Tibial artery (tissue), 4 donors: Measurements from ENCODE around the gene ZNF444.

Experiments used
- DNase-seq, 2 donors: peaks; one replicate each; pipeline ENCODE4 v3.0.0-alpha.2; 2019
- H3K27ac ChIP-seq, 2 donors: fragments of 200-600 bp; sonication (generic) in 1 of 2; 1 replicate in 1 of 2; 2 replicates in 1 of 2; pipeline ENCODE4 v1.5.1; 2018 to 2019; ENCODE audit warnings: mild to moderate bottlenecking in 1 of 2
- H3K27me3 ChIP-seq, 2 donors: fragments of 200-600 bp; sonication (generic) in 1 of 2; one replicate each; pipeline versions ENCODE4 v1.5.1 to v1.6.0; 2016 to 2019
- H3K36me3 ChIP-seq, 3 donors: fragments of 200-600 bp; sonication (generic) in 2 of 3; one replicate each; pipeline ENCODE4 v1.5.1; 2016 to 2019; ENCODE audit warnings: mild to moderate bottlenecking in 2 of 3
- H3K4me1 ChIP-seq, 4 donors: fragments of 200-600 bp; sonication (generic) in 2 of 4; 1 replicate in 3 of 4; 2 replicates in 1 of 4; pipeline ENCODE4 v1.5.1; 2016 to 2019
- H3K4me3 ChIP-seq, 2 donors: fragments of 200-600 bp; sonication (generic) in 1 of 2; 1 replicate in 1 of 2; 2 replicates in 1 of 2; pipeline ENCODE4 v1.5.1; 2018 to 2019; ENCODE audit warnings: mild to moderate bottlenecking in 2 of 2
- H3K9me3 ChIP-seq, 3 donors: fragments of 200-600 bp; sonication (generic) in 1 of 3; one replicate each; pipeline ENCODE4 v1.5.1; 2016 to 2019
- intact Hi-C: fragments of 100-400 bp; cut with DNase I; formaldehyde crosslinking; loops from one replicate; pipeline ENCODE4 v1.15.0; 2023; ENCODE audit warnings: low total_unique reads
- TF ChIP-seq, protein P1 (sequence below), 2 experiments: fragments of 200-600 bp in 1 of 2; fragments of 450-650 bp in 1 of 2; IDR thresholded peaks; one replicate each; pipeline ENCODE4 v1.5.1; 2017 to 2019; ENCODE audit warnings: antibody characterized with exemption in 2 of 2, mild to moderate bottlenecking in 1 of 2, moderate library complexity in 1 of 2

ZNF444 gene

DNA sequence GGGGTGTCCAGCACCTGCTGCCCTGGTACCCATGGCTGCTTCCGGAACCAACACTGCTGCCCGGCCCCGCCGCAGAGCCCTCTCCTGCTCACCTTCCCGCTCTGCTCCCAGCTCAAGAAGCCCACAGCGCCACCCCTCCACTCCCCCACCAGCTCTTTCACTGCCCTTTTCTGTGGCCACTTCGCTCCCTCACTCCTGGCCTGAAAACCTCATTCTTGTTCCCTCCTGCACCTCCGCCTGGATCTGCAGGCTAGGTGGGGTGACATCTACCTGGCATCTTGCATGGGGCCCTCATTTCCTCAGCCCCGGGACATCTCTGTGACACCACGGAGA is 26.3 kb upstream of the ZNF444 start:
- Histone ChIP-seq H3K36me3 (peaks cover 0 to 5% (median 0%) of the 10 kb centered on the region in 3 donors), H3K9me3 (no peaks in the 10 kb centered on the region), H3K4me1 (peaks cover 0 to 85% (median 59%) of the 10 kb centered on the region in 4 donors), H3K27ac (no peak overlapping the region), H3K4me3 (no peak overlapping the region), H3K27me3 (no peaks in the 10 kb centered on the region)
- DNase-seq = no peak
- TF ChIP-seq, protein P1, sequence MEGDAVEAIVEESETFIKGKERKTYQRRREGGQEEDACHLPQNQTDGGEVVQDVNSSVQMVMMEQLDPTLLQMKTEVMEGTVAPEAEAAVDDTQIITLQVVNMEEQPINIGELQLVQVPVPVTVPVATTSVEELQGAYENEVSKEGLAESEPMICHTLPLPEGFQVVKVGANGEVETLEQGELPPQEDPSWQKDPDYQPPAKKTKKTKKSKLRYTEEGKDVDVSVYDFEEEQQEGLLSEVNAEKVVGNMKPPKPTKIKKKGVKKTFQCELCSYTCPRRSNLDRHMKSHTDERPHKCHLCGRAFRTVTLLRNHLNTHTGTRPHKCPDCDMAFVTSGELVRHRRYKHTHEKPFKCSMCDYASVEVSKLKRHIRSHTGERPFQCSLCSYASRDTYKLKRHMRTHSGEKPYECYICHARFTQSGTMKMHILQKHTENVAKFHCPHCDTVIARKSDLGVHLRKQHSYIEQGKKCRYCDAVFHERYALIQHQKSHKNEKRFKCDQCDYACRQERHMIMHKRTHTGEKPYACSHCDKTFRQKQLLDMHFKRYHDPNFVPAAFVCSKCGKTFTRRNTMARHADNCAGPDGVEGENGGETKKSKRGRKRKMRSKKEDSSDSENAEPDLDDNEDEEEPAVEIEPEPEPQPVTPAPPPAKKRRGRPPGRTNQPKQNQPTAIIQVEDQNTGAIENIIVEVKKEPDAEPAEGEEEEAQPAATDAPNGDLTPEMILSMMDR (IDR thresholded peaks at IDR 0.05) = no peak
- intact Hi-C loops = no loop called here

DNA sequence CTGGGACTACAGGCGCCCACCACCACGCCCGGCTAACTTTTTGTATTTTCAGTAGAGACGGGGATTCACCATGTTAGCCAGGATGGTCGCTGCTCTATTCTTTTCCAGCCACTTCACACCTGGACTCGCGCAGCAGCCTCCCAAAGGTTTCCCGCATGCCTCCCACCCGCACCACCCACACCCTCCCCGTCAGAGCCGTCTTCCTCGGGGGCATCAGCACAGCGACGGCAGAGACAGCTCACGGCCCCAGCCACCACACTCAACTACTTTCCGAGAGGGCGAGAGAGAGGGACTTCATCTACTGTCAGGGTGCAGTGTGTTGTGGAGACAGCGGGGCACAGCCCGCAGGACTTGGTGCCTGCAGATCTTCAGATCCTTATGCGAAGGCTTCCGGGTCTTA is 25.6 kb upstream of the ZNF444 start:
- Histone ChIP-seq H3K27ac (no peak overlapping the region), H3K4me3 (no peak overlapping the region), H3K36me3 (peaks cover 0 to 5% (median 0%) of the 10 kb centered on the region in 3 donors), H3K9me3 (no peaks in the 10 kb centered on the region), H3K4me1 (peaks cover 0 to 85% (median 61%) of the 10 kb centered on the region in 4 donors), H3K27me3 (no peaks in the 10 kb centered on the region)
- intact Hi-C loops = no loop called here
- TF ChIP-seq, protein P1 (IDR thresholded peaks at IDR 0.05) = no peak
- DNase-seq = no peak

- intact Hi-C loops = no loop called here
- no peak overlapping the region for H3K27ac ChIP-seq
- TF ChIP-seq, protein P1 (IDR thresholded peaks at IDR 0.05) = no peak
- no peak for DNase-seq
- no peak overlapping the region for H3K4me3 ChIP-seq
- H3K9me3 ChIP-seq = no peaks in the 10 kb centered on the region
- H3K27me3 ChIP-seq = no peaks in the 10 kb centered on the region
- peaks cover 0 to 74% (median 51%) of the 10 kb centered on the region in 4 donors for H3K4me1 ChIP-seq
- H3K36me3 ChIP-seq = peaks cover 0 to 5% (median 0%) of the 10 kb centered on the region in 3 donors
Measured at GRCh38 chr19:56116606-56117005, 24.5 kb upstream of the ZNF444 start.

- Histone ChIP-seq H3K27me3 (no peaks in the 10 kb centered on the region), H3K4me3 (no peak overlapping the region), H3K27ac (no peak overlapping the region), H3K36me3 (no peaks in the 10 kb centered on the region), H3K9me3 (no peaks in the 10 kb centered on the region), H3K4me1 (peaks cover 0 to 70% (median 47%) of the 10 kb centered on the region in 4 donors)
- intact Hi-C loops = no loop called here
- no peak for DNase-seq
- TF ChIP-seq, protein P1 (IDR thresholded peaks at IDR 0.05) = no peak
Measured at GRCh38 chr19:56117376-56117884, 23.7 kb upstream of the ZNF444 start.

GRCh38 chr19:56117889-56118288 is 23.2 kb upstream of the ZNF444 start:
- TF ChIP-seq, protein P1 (IDR thresholded peaks at IDR 0.05) = no peak
- intact Hi-C loops = no loop called here
- no peak overlapping the region for H3K27ac ChIP-seq
- H3K4me3 ChIP-seq = no peak overlapping the region
- H3K36me3 ChIP-seq = no peaks in the 10 kb centered on the region
- H3K9me3 ChIP-seq = no peaks in the 10 kb centered on the region
- peaks cover 0 to 65% (median 45%) of the 10 kb centered on the region in 4 donors for H3K4me1 ChIP-seq
- H3K27me3 ChIP-seq = no peaks in the 10 kb centered on the region
- no peak for DNase-seq
